GM12891 (cell line): ENCODE measurements around the gene UBE2D1.

Experiments used
- POLR2A ChIP-seq: IDR thresholded peaks from 2 replicates; pipeline ENCODE4 v1.6.1; 2011; ENCODE audit warnings: low read depth, low read length, control low read depth
- POLR2AphosphoS5 ChIP-seq: IDR thresholded peaks from 2 replicates; pipeline ENCODE4 v1.6.1; 2011; ENCODE audit warnings: low read depth, low read length, control low read depth
- POU2F2 ChIP-seq: IDR thresholded peaks from 2 replicates; pipeline ENCODE4 v1.6.1; 2011; ENCODE audit warnings: low read depth, mild to moderate bottlenecking, control low read depth, low read length, moderate library complexity
- TAF1 ChIP-seq: IDR thresholded peaks from 2 replicates; pipeline ENCODE4 v1.6.1; 2011; ENCODE audit warnings: low read depth, low read length, control low read depth

DNA sequence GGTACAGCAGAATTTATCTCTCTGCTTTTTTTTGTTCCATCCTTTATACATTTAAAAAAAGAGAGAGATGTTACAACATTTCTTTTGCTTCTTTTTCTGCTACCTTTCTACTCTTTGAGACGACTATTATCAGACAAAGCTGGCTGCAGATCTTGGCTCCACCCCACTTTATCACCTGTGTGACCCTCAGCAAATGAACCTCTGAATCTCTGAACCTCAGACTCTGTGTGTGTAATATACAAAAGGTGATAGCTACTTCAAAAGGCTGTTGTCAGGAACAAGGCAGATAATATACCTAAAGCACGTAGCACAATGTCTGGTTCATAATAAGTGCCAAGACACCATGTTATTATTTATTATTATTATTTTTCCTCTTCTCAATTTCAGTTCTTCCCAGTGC is 32.6 kb upstream of the UBE2D1 start:
- no peak for TF ChIP-seq POLR2AphosphoS5
- no peak for TF ChIP-seq POLR2A
- no peak for TF ChIP-seq POU2F2
- no peak for TF ChIP-seq TAF1
